ENCODE results near the gene MCC.

DNA sequence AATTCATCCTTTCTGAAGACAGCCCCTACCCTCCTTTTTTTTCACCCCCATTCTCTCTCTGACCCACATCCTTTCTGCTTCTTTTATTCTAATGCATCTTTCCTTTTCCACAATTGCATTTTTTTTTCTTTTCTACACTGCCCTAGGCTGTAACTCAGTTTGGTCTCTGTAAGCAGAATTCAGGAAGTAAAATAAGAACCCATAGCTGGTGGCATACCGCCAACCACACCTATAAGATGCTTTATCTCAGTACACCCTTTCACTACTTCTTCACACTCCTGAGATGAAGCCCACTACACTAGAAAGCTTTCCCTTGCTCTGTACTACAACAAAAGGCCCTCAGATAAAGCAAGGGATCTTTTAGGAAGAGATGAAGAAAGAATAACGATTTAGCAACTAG lies 37.3 kb downstream of the MCC start:
- TF ChIP-seq, protein P1, sequence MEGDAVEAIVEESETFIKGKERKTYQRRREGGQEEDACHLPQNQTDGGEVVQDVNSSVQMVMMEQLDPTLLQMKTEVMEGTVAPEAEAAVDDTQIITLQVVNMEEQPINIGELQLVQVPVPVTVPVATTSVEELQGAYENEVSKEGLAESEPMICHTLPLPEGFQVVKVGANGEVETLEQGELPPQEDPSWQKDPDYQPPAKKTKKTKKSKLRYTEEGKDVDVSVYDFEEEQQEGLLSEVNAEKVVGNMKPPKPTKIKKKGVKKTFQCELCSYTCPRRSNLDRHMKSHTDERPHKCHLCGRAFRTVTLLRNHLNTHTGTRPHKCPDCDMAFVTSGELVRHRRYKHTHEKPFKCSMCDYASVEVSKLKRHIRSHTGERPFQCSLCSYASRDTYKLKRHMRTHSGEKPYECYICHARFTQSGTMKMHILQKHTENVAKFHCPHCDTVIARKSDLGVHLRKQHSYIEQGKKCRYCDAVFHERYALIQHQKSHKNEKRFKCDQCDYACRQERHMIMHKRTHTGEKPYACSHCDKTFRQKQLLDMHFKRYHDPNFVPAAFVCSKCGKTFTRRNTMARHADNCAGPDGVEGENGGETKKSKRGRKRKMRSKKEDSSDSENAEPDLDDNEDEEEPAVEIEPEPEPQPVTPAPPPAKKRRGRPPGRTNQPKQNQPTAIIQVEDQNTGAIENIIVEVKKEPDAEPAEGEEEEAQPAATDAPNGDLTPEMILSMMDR (conservative IDR thresholded peaks at IDR 0.05), result no peak
- TF ChIP-seq ZFX (IDR thresholded peaks at IDR 0.05), result no peak
